HG03097 (cell line): ENCODE results near the gene HTR5A.
"Not testable (repeated sequence)": the region's sequence is repeated elsewhere in the genome, so short reads cannot be mapped to it uniquely, and the experiment has no call there.

Source experiments
- ATAC-seq: cut with Tn5 transposase; IDR thresholded peaks from one replicate; pipeline ENCODE4 v1.9.1; 2021; ENCODE audit not compliant: unreplicated experiment, low FRiP score

Gene HTR5A

GRCh38 chr7:155069992-155070751 is at the start of gene HTR5A:
HTR5A (plus strand) TSS chr7:155070324; CDS start chr7:155070900, 576 bp downstream.
- peak; percentile 93 for ATAC-seq

GRCh38 chr7:155020996-155021395 is 49.1 kb upstream of the HTR5A start:
- no peak for ATAC-seq

- no peak for ATAC-seq
These were observed 48.4 kb upstream of the HTR5A start for GRCh38 chr7:155021699-155022145.

- no peak for ATAC-seq
These were observed 42.2 kb upstream of the HTR5A start for GRCh38 chr7:155027879-155028278.

- ATAC-seq = no peak
These were observed 37.1 kb upstream of the HTR5A start for GRCh38 chr7:155032978-155033377.

GRCh38 chr7:155034495-155034894 is 35.6 kb upstream of the HTR5A start:
- ATAC-seq = not testable (repeated sequence)

- no peak for ATAC-seq
These were observed 31.8 kb upstream of the HTR5A start for GRCh38 chr7:155038335-155038734.

- no peak for ATAC-seq
These were observed 26.4 kb upstream of the HTR5A start for GRCh38 chr7:155043756-155044155.

- no peak for ATAC-seq
These were observed 22.1 kb upstream of the HTR5A start for GRCh38 chr7:155048006-155048405.

- no peak for ATAC-seq
These were observed 18.8 kb upstream of the HTR5A start for GRCh38 chr7:155051355-155051754.

- no peak for ATAC-seq
These were observed 17.1 kb upstream of the HTR5A start for GRCh38 chr7:155053002-155053401.

- no peak for ATAC-seq
These were observed 15.4 kb upstream of the HTR5A start for GRCh38 chr7:155054761-155055160.

- ATAC-seq = no peak
These were observed 13.0 kb upstream of the HTR5A start for GRCh38 chr7:155057076-155057475.

- ATAC-seq = no peak
These were observed 11.2 kb upstream of the HTR5A start for GRCh38 chr7:155058896-155059295.

- no peak for ATAC-seq
These were observed 10.4 kb upstream of the HTR5A start for GRCh38 chr7:155059703-155060102.

- ATAC-seq = no peak
These were observed 7.7 kb upstream of the HTR5A start for GRCh38 chr7:155062411-155062810.

GRCh38 chr7:155064186-155064585 is 5.9 kb upstream of the HTR5A start:
- no peak for ATAC-seq

GRCh38 chr7:155066417-155066950 is 3.6 kb upstream of the HTR5A start:
- no peak for ATAC-seq

GRCh38 chr7:155071121-155071651 is 1.1 kb downstream of the HTR5A start:
- no peak for ATAC-seq

- no peak for ATAC-seq
These were observed 1.9 kb downstream of the HTR5A start for GRCh38 chr7:155071916-155072571.

GRCh38 chr7:155073922-155074321 is 3.8 kb downstream of the HTR5A start:
- ATAC-seq = no peak
